ENCODE results near the gene RHBDD2.

DNA sequence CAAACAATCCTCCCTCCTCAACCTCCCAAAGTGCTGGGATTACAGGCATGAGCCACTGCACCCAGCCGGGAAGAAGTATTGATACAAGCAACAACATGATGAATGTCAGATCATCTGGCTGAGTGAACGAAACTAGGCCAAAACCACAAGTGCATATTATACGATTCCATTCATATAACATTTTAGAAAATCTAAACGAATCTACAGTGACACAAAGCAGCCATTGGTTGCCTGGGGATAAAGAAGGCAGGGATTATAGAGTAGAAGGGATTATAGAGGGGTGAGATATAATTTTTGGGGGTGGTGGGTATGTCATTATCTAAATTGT is 11.5 kb upstream of the RHBDD2 start:
- TF ChIP-seq POLR2AphosphoS5 (IDR thresholded peaks at IDR 0.05): no peak
- TF ChIP-seq, protein P1, sequence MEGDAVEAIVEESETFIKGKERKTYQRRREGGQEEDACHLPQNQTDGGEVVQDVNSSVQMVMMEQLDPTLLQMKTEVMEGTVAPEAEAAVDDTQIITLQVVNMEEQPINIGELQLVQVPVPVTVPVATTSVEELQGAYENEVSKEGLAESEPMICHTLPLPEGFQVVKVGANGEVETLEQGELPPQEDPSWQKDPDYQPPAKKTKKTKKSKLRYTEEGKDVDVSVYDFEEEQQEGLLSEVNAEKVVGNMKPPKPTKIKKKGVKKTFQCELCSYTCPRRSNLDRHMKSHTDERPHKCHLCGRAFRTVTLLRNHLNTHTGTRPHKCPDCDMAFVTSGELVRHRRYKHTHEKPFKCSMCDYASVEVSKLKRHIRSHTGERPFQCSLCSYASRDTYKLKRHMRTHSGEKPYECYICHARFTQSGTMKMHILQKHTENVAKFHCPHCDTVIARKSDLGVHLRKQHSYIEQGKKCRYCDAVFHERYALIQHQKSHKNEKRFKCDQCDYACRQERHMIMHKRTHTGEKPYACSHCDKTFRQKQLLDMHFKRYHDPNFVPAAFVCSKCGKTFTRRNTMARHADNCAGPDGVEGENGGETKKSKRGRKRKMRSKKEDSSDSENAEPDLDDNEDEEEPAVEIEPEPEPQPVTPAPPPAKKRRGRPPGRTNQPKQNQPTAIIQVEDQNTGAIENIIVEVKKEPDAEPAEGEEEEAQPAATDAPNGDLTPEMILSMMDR (IDR thresholded peaks at IDR 0.05 in 8 of 11, conservative IDR thresholded peaks at IDR 0.05 in 3 of 11): no peak

Data from spleen (tissue), 7 donors.